ENCODE results near the gene GOLGA7B.

GOLGA7B gene

GRCh38 chr10:97896756-97897358, 47.2 kb downstream of the GOLGA7B start:
- DNase-seq: no peak

DNA sequence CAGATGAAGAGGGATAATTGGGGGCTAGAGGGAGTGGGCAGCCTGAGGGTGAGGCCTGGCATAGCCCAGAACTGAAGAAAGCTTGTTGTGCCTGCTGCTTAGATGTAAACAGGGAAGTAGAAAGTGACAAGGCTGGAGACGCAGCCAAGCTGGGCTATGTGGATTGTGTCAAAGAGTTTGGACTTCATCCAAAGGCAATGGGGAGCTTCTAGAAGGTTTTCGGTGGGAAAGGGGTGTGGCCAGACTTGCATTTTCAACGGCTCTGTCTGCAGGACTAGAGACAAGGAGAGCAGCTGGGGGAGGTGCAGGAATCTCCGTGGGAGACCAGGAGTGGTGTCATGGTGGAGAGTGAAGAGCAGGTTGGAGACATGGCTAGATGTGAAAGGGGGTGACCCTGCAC, 48.8 kb downstream of the GOLGA7B start:
- no peak for DNase-seq

DNA sequence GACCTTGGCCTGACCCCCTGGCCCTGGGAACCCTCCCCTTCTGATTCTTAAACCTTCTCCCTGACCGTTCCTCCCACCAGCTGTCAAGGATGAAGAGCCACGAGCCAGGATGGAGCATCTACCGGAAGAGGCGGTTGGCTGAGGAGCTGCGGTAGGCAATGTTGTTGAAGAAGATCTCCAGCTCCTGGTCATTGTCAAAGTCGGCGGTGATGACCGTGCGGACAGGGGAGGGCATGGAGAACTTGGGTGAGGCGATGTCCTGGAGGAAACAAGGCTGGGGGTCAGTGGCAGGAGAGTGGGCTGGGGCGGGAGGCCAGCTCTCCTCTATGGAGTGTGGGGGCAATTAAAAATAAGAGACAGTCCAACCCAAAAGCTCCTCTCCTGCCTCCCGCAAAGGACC, 51.7 kb downstream of the GOLGA7B start:
- no peak for DNase-seq

- DNase-seq: no peak
Measured at GRCh38 chr10:97903128-97904017, 53.7 kb downstream of the GOLGA7B start.

GRCh38 chr10:97904018-97904381, 54.4 kb downstream of the GOLGA7B start:
- DNase-seq: no peak

GRCh38 chr10:97904576-97904975, 54.9 kb downstream of the GOLGA7B start:
- no peak for DNase-seq

DNA sequence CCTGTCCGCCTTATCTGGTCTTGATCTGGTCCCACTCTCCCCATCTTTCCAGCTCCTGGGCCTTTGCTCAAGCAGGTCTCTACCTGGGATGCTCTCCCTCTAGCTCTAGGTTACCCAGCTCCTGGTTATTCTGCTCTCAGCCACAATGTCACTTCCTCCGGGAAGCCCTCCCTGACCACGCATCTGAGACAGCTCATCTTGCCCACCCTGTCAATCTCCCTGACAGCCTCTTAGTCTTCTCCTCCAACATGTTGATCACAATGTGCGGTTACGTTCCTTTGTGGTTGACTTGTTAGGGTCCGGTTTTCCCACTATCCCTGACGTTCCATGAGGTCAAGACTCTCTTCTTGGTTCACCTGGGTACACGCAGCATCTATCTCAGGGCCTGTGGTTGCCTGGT, 55.6 kb downstream of the GOLGA7B start:
- DNase-seq: no peak

DNA sequence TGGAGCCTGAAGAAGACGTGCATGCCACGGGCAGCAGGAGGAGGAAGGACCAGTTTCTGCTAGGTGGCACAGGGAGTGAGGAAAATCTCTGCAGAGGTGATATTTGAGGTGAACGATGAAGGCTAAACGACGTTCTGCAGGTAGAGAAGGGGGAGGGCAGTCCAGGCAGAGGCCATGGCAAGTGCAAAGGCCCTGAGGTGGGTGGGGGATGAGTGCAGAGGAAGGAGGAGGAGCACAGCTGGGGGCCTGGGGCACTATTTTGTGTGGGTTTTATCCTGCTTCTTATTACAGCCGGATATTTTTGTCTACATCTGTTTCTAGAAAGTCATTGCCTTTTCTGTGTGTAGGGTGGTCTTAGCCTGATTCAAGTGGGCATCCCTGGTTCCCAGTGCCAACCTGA, 57.6 kb downstream of the GOLGA7B start:
- no peak for DNase-seq

DNA sequence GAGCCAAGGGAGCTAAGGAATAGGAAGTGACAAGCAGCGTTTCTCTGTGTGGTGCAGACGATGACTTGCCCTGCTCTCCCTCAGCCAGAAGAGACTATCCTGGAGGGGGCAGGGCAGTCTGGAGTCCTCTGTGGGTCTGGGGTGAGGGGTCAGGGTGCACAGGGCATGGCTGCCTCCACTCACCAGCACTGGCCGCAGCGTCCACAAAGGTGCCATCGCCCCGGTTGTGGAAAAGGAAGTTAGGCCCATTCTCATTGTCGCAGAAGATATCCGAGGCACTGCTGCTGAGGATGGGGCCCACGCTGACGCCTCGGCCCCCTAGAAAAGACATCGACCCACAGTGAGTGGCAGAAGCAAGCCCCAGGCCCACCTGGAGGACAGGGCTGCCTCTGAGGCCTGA, 58.2 kb downstream of the GOLGA7B start:
- no peak for DNase-seq

DNA sequence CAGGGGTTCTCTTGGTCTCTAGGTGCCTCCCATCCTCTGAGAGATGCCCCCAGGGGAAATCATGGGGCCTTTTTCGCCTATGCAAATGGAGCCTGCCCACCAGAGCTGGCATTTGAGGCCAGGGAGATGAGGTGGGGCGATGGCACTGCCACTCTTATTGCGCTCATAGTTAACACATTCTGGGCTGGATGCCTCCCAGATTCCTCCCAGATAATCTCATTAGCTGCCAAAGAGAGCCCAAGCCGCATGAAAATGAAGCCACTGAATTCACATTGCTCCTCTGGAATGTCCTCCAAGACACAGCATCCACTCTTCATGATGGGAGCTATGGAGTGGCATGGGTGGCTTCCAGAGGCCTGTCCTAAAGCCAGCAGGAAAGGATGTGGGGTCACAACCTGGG, 61.0 kb downstream of the GOLGA7B start:
- no peak for DNase-seq

DNA sequence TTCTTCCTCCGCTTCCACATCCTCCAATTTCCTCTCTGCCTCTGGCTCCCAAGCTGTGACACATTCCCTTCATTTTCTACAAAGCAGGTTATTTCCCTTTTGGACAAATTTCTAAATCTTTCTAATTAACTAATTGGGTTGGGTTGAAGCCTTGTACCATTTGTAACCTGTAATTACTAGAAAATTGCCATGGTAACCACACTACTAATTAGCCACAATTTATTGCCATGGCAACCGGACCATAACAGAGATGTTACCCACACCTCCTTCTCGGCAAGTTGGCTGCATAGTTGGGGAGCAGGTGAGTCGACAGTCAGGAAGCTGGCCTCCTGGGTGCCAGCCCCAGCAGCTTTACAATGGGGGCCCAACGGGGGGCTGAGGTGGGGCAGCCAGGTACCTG, 61.6 kb downstream of the GOLGA7B start:
- no peak for DNase-seq

- no peak for DNase-seq
Measured at GRCh38 chr10:97913193-97913592, 63.5 kb downstream of the GOLGA7B start.

DNA sequence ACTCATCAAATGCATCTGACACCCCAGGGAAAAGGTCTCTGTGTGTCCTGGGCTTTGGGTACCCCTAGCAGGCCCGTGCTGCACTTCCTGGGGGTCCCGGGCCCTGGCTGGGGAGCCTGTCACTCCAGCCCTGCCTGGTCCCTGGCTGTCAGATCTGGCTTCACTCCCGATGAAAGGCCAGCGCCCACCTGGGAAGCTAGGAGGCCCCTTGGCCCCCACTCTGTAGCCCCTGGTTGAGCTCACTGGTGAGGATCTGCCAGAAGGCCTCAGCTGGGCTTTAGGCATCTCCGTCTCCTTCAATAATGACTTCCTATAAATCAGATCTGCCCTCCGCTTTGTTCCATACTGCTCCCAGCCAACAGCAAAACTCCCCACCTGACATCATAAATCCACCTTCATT, 64.0 kb downstream of the GOLGA7B start:
- DNase-seq: no peak

- no peak for DNase-seq
Measured at GRCh38 chr10:97914171-97914836, 64.7 kb downstream of the GOLGA7B start.

- peak; percentile 83 for DNase-seq
Measured at GRCh38 chr10:97914837-97915211, 65.2 kb downstream of the GOLGA7B start.

- no peak for DNase-seq
Measured at GRCh38 chr10:97915346-97916131, 65.9 kb downstream of the GOLGA7B start.

- DNase-seq: no peak
Measured at GRCh38 chr10:97916586-97916985, 66.9 kb downstream of the GOLGA7B start.

GRCh38 chr10:97919012-97919411, 69.4 kb downstream of the GOLGA7B start:
- no peak for DNase-seq

- DNase-seq: no peak
Measured at GRCh38 chr10:97920865-97921264, 71.2 kb downstream of the GOLGA7B start.

Measured in activated CD4-positive, CD25-positive, alpha-beta regulatory T cell treated with anti-CD3 and anti-CD28 coated beads, Interleukin-2, amount 50 U/mL, for 72 hours (primary cell).